ENCODE results near the gene MCHR1. TPM values are rescaled to one million over a fixed set of nuclear protein-coding genes. Genes with fewer than 3 reads are reported as not detected.

The MCHR1 gene
- total and polyA plus RNA-seq, 9 of the 15 experiments (the other 6 are each of a cell fraction or from before 2014, with no cell fraction given) = 0.03 to 0.50 TPM; not detected in 7

- peak in 1 of 4 experiments; percentile 40 for DNase-seq (ENCODE audit: extremely low read depth in 1 of 4, low spot score in 3 of 4)
- BruUV-seq (replicated peaks) = no TSS peak
- no peaks in the 10 kb centered on the region for H3K9me3 ChIP-seq (replicated peaks; ENCODE audit: control insufficient read depth, insufficient read depth, low read depth, low read length)
- H3K27ac ChIP-seq (ENCODE audit: extremely low read depth, low read depth, low read length) = no peak overlapping the region
- in situ Hi-C loops (cut with MboI) (no loop called here), intact Hi-C loops (cut with micrococcal nuclease) (no loop called here)
- POLR2A ChIA-PET = interaction anchor here (0.6 to 0.8 kb wide), 2 partner anchors 37 to 77 kb away, joined by 3 to 4 read pairs; no protein-coding TSS in a partner anchor
- no peaks in the 10 kb centered on the region for H3K9me1 ChIP-seq (ENCODE audit: control insufficient read depth, insufficient read depth, low read length)
- H3K79me2 ChIP-seq (ENCODE audit: control insufficient read depth, insufficient read depth, low read length) = no peaks in the 10 kb centered on the region
- 0 out of 3 replicates have a peak, but pooled peaks have one; percentile 31 for ATAC-seq
- H4K20me1 ChIP-seq (replicated peaks; ENCODE audit: control insufficient read depth, insufficient read depth, low read length) = no peaks in the 10 kb centered on the region
- CTCF ChIA-PET (ENCODE audit: low intra/inter-chr PET ratio) = no interaction called here
- no peaks in the 10 kb centered on the region; a peak in 1 of 5 replicates for H3K4me1 ChIP-seq (replicated peaks in 1 of 2; ENCODE audit: control insufficient read depth in 2 of 2, insufficient read depth in 2 of 2, low read length in 2 of 2)
- peak overlapping the region; percentile 18; the same call in 1 of the 2 replicates for H3K4me2 ChIP-seq (ENCODE audit: insufficient read depth, low read length)
- no peak overlapping the region for H3K9ac ChIP-seq (ENCODE audit: insufficient read depth in 1 of 2, low read depth in 2 of 2, low read length in 2 of 2)
- FAIRE-seq = no peak
- peak overlapping the region; percentile 55 for H2AFZ ChIP-seq (ENCODE audit: low read depth, low read length)
- H3K36me3 ChIP-seq (ENCODE audit: control insufficient read depth, insufficient read depth, low read length) = no peaks in the 10 kb centered on the region
- H3K27me3 ChIP-seq (ENCODE audit: control insufficient read depth in 2 of 2, insufficient read depth in 2 of 2, low read length in 2 of 2) = no peaks in the 10 kb centered on the region; a peak in 1 of 5 replicates
- 4% methylated on average over 13 of the region's 13 CpGs for WGBS (ENCODE audit: insufficient coverage, low coverage, missing lambda C conversion rate)
- no peak overlapping the region for H3K4me3 ChIP-seq
- TF ChIP-seq HDAC3 (IDR thresholded peaks at IDR 0.05; ENCODE audit: borderline replicate concordance, partially characterized antibody) (peak; percentile 61), ZNF398 (CRISPR knock-in tag; IDR thresholded peaks at IDR 0.05) (no peak), RNF2 (IDR thresholded peaks at IDR 0.05) (0 out of 2 replicates have a peak, but pooled peaks have one; percentile 31), CBFA2T2 (conservative IDR thresholded peaks at IDR 0.05) (peak; percentile 61), NCOR1 (IDR thresholded peaks at IDR 0.05) (peak; percentile 73), ZNF77 (CRISPR knock-in tag; IDR thresholded peaks at IDR 0.05) (no peak), BHLHE40 (IDR thresholded peaks at IDR 0.05; ENCODE audit: low read length) (0 out of 2 replicates have a peak, but pooled peaks have one; percentile 27), SIN3B (IDR thresholded peaks at IDR 0.05; ENCODE audit: low read depth) (no peak), TCF3 (CRISPR knock-in tag; IDR thresholded peaks at IDR 0.05) (peak; percentile 64), TEAD4 (IDR thresholded peaks at IDR 0.05; ENCODE audit: low read length) (peak; percentile 45; the same call in 1 of the 2 replicates), TEAD4 (CRISPR knock-in tag; IDR thresholded peaks at IDR 0.05; ENCODE audit: borderline replicate concordance) (no peak), RBM14 (IDR thresholded peaks at IDR 0.05; ENCODE audit: borderline replicate concordance, insufficient read depth, low read depth, low read length) (no peak), ZKSCAN8 (CRISPR knock-in tag; IDR thresholded peaks at IDR 0.05) (no peak), PREB (CRISPR knock-in tag; IDR thresholded peaks at IDR 0.05) (no peak), CXXC5 (CRISPR knock-in tag; IDR thresholded peaks at IDR 0.05) (0 out of 2 replicates have a peak, but pooled peaks have one; percentile 34), NFIC (IDR thresholded peaks at IDR 0.05) (peak; percentile 59), SMAD4 (CRISPR knock-in tag; conservative IDR thresholded peaks at IDR 0.05) (peak; percentile 99), TOE1 (IDR thresholded peaks at IDR 0.05; ENCODE audit: borderline replicate concordance) (peak; percentile 36; the same call in 1 of the 2 replicates), TOE1 (CRISPR knock-in tag; IDR thresholded peaks at IDR 0.05; ENCODE audit: borderline replicate concordance, low read depth) (no peak)
Observed at GRCh38 chr22:40728731-40729189, 49.5 kb downstream of the MCHR1 start.

All from K562 (cell line).